ENCODE measurements around the gene TPI1.

DNA sequence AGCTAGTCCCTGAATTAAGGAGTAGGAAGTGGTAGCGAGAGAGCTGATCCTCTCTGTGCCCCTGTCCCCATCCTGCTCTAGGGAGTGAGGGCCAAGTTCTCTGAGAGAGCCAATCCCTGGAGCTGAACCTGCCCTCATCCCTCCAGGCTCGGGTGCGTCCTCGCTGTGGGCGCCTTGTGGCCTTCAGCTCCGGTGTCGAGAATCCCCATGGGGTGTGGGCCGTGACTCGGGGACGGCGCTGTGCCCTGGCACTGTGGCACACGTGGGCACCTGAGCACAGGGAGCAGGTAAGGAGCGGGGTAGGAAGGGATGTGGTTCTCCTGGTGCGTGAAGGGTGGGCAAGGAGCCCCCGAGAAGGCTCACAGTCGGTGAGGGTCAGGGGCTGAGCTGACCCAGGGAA lies 28.5 kb upstream of the TPI1 start:
- TF ChIP-seq ARNTL (CRISPR knock-in tag; IDR thresholded peaks at IDR 0.05; ENCODE audit: borderline replicate concordance, low read depth) (no peak), GLIS3 (CRISPR knock-in tag; IDR thresholded peaks at IDR 0.05) (no peak), ZC3H10 (CRISPR knock-in tag; IDR thresholded peaks at IDR 0.05) (no peak), ZFP3 (CRISPR knock-in tag; IDR thresholded peaks at IDR 0.05) (no peak), SNAI2 (CRISPR knock-in tag; IDR thresholded peaks at IDR 0.05) (no peak), ZNF70 (CRISPR knock-in tag; IDR thresholded peaks at IDR 0.05) (no peak), PPARA (CRISPR knock-in tag; IDR thresholded peaks at IDR 0.05; ENCODE audit: borderline replicate concordance) (no peak), BACH2 (CRISPR knock-in tag; IDR thresholded peaks at IDR 0.05; ENCODE audit: borderline replicate concordance) (no peak), ZNF565 (CRISPR knock-in tag; conservative IDR thresholded peaks at IDR 0.05; ENCODE audit: low read depth) (no peak), ZFP30 (CRISPR knock-in tag; IDR thresholded peaks at IDR 0.05) (no peak), ISL1 (CRISPR knock-in tag; IDR thresholded peaks at IDR 0.05) (no peak), RARB (CRISPR knock-in tag; IDR thresholded peaks at IDR 0.05) (no peak)
- TF ChIP-seq, protein P1, sequence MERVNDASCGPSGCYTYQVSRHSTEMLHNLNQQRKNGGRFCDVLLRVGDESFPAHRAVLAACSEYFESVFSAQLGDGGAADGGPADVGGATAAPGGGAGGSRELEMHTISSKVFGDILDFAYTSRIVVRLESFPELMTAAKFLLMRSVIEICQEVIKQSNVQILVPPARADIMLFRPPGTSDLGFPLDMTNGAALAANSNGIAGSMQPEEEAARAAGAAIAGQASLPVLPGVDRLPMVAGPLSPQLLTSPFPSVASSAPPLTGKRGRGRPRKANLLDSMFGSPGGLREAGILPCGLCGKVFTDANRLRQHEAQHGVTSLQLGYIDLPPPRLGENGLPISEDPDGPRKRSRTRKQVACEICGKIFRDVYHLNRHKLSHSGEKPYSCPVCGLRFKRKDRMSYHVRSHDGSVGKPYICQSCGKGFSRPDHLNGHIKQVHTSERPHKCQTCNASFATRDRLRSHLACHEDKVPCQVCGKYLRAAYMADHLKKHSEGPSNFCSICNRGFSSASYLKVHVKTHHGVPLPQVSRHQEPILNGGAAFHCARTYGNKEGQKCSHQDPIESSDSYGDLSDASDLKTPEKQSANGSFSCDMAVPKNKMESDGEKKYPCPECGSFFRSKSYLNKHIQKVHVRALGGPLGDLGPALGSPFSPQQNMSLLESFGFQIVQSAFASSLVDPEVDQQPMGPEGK (CRISPR knock-in tag; IDR thresholded peaks at IDR 0.05; ENCODE audit: borderline replicate concordance): no peak
- TF ChIP-seq, protein P2, sequence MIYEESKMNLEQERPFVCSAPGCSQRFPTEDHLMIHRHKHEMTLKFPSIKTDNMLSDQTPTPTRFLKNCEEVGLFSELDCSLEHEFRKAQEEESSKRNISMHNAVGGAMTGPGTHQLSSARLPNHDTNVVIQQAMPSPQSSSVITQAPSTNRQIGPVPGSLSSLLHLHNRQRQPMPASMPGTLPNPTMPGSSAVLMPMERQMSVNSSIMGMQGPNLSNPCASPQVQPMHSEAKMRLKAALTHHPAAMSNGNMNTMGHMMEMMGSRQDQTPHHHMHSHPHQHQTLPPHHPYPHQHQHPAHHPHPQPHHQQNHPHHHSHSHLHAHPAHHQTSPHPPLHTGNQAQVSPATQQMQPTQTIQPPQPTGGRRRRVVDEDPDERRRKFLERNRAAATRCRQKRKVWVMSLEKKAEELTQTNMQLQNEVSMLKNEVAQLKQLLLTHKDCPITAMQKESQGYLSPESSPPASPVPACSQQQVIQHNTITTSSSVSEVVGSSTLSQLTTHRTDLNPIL (CRISPR knock-in tag; IDR thresholded peaks at IDR 0.05; ENCODE audit: low read depth): no peak

All from SK-N-SH treated with all-trans-retinoic acid at 6 μM for 48 hours (cell line).